Panc1 (cell line): ENCODE data around the gene VKORC1.

Experiments
- CTCF ChIP-seq: fragments of 450-650 bp; IDR thresholded peaks from 2 replicates; pipeline ENCODE4 v1.5.1; 2017; ENCODE audit warnings: mild to moderate bottlenecking
- POLR2AphosphoS5 ChIP-seq: IDR thresholded peaks from 2 replicates; pipeline ENCODE4 v1.6.1; 2012; ENCODE audit warnings: mild to moderate bottlenecking, low read depth, low read length, moderate library complexity
- REST ChIP-seq, 2 experiments: IDR thresholded peaks; 2 replicates each; pipeline ENCODE4 v1.6.1; 2011 to 2012; ENCODE audit warnings: low read depth in 2 of 2, control low read depth in 1 of 2, low read length in 1 of 2, mild to moderate bottlenecking in 1 of 2, moderate library complexity in 1 of 2; ENCODE audit not compliant: insufficient read depth in 1 of 2
- TCF7L2 ChIP-seq: IDR thresholded peaks from 2 replicates; pipeline ENCODE4 v1.6.1; 2011; ENCODE audit warnings: mild to moderate bottlenecking, low read depth, low read length, inconsistent platforms

DNA sequence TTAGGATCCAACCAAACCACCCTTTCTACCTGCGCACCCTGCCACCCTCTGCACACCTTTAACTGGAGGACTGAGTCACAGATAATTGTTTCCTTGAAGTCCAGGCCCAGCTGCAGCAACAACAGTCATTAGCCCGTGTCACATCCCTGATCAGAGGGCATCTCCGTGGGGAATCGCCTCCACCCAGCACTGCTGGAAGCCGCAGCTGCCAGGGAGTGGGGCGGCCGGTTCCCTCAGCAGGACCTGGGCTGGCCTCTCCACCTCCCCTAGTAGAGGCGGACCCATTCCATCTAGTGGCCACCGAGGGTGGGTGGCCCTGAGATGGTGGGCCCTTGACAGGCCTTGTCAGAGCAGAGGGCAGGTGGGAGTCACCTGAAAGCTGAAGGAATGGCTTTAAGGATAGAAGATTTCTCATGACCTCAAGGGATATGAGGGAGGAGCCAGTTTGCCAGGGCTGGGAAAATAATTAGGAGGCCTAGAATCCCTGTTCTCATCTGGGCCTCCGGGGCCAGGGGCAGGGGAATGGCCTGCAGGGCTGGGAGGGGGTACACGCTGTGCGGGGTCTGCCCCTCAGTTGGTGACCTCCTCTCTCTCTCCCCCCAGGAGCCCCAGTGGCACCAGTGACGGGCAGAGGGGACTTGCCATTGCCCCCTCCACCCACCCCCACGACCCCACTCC is 12.1 kb downstream of the VKORC1 start:
- TF ChIP-seq CTCF (no peak), POLR2AphosphoS5 (no peak; the same call in 1 of the 2 replicates), REST (IDR thresholded peaks at IDR 0.05; ENCODE audit: insufficient read depth in 1 of 2, low read depth in 2 of 2, low read length in 1 of 2) (no peak), TCF7L2 (no peak)
